NCI-H774 (cell line): ENCODE results near the gene PBOV1.

Experiments used
- DNase-seq: peaks from one replicate; lab custom pipeline; 2025; lab: John Stamatoyannopoulos, UW

The PBOV1 gene

GRCh38 chr6:138204792-138205384 is 13.4 kb downstream of the PBOV1 start:
- no peak for DNase-seq

- DNase-seq, result no peak
Observed at GRCh38 chr6:138204303-138204702, 14.0 kb downstream of the PBOV1 start.

GRCh38 chr6:138203315-138203714 is 15.0 kb downstream of the PBOV1 start:
- no peak for DNase-seq

- no peak for DNase-seq
Observed at GRCh38 chr6:138201836-138202235, 16.5 kb downstream of the PBOV1 start.

- DNase-seq, result no peak
Observed at GRCh38 chr6:138198430-138199091, 19.7 kb downstream of the PBOV1 start.

GRCh38 chr6:138197570-138197969 is 20.7 kb downstream of the PBOV1 start:
- no peak for DNase-seq

GRCh38 chr6:138196122-138196738 is 22.1 kb downstream of the PBOV1 start:
- DNase-seq, result no peak

GRCh38 chr6:138194287-138194686 is 24.0 kb downstream of the PBOV1 start:
- no peak for DNase-seq

- no peak for DNase-seq
Observed at GRCh38 chr6:138188278-138188941, 29.9 kb downstream of the PBOV1 start.

GRCh38 chr6:138187156-138187555 is 31.1 kb downstream of the PBOV1 start:
- DNase-seq, result no peak

- no peak for DNase-seq
Observed at GRCh38 chr6:138184230-138184629, 34.1 kb downstream of the PBOV1 start.

- no peak for DNase-seq
Observed at GRCh38 chr6:138183790-138184134, 34.5 kb downstream of the PBOV1 start.

- peak; percentile 66 for DNase-seq
Observed at GRCh38 chr6:138182939-138183789, 35.1 kb downstream of the PBOV1 start.

GRCh38 chr6:138176652-138177232 is 41.5 kb downstream of the PBOV1 start:
- no peak for DNase-seq

- DNase-seq, result no peak
Observed at GRCh38 chr6:138175596-138175995, 42.7 kb downstream of the PBOV1 start.
